GM23338 (cell line): ENCODE measurements around the gene CSTB. TPM values are rescaled to one million over a fixed set of nuclear protein-coding genes. Genes with fewer than 3 reads are reported as not detected.

Source experiments
- ATAC-seq: fragments of 200-7000 bp; cut with Tn5 transposase; 3 replicates; pipeline ENCODE4 v1.9.1; 2020
- DNase-seq: peaks from one replicate; pipeline ENCODE4 v3.0.0-alpha.2; 2015; ENCODE audit warnings: low spot score
- H2AFZ ChIP-seq: fragments of 200-600 bp; sonication (generic); 2 replicates; pipeline ENCODE4 v1.8.0; 2016; ENCODE audit warnings: antibody characterized with exemption, mild to moderate bottlenecking, moderate library complexity
- H3F3A ChIP-seq: fragments of 200-600 bp; sonication (generic); replicated peaks from 2 replicates; pipeline ENCODE4 v1.8.0; 2017; ENCODE audit warnings: antibody characterized with exemption, mixed run types, low read depth
- H3K27ac ChIP-seq: fragments of 200-600 bp; sonication (generic); 2 replicates; pipeline ENCODE4 v1.6.1; 2016; ENCODE audit warnings: low read depth
- H3K27me3 ChIP-seq: fragments of 200-600 bp; sonication (generic); 2 replicates; pipeline ENCODE4 v1.8.0; 2016; ENCODE audit warnings: mild to moderate bottlenecking, mixed run types, moderate library complexity; ENCODE audit not compliant: insufficient read depth
- H3K36me3 ChIP-seq: fragments of 200-600 bp; sonication (generic); 2 replicates; pipeline ENCODE4 v1.8.0; 2016; ENCODE audit warnings: mild to moderate bottlenecking; ENCODE audit not compliant: insufficient read depth
- H3K4me1 ChIP-seq: fragments of 200-600 bp; sonication (generic); 2 replicates; pipeline ENCODE4 v1.8.0; 2016; ENCODE audit warnings: mild to moderate bottlenecking, moderate library complexity; ENCODE audit not compliant: insufficient read depth
- H3K4me2 ChIP-seq: fragments of 200-600 bp; sonication (generic); 2 replicates; pipeline ENCODE4 v1.7.1; 2017; ENCODE audit warnings: mixed run types
- H3K4me3 ChIP-seq: fragments of 200-600 bp; sonication (generic); 2 replicates; pipeline ENCODE4 v1.6.1; 2016; ENCODE audit warnings: mixed run types
- H3K79me2 ChIP-seq: fragments of 200-600 bp; sonication (generic); replicated peaks from 2 replicates; pipeline ENCODE4 v1.8.0; 2017; ENCODE audit warnings: mild to moderate bottlenecking; ENCODE audit not compliant: insufficient read depth
- H3K9me2 ChIP-seq: fragments of 200-600 bp; sonication (generic); 2 replicates; pipeline ENCODE4 v1.8.0; 2017; ENCODE audit not compliant: insufficient read depth
- H4K20me1 ChIP-seq: fragments of 200-600 bp; sonication (generic); replicated peaks from 2 replicates; pipeline ENCODE4 v1.8.0; 2017; ENCODE audit warnings: mild to moderate bottlenecking; ENCODE audit not compliant: insufficient read depth
- H3K27ac Mint-ChIP-seq: 2 replicates; pipeline ENCODE4 v1.8.0; 2020; ENCODE audit warnings: inconsistent platforms, mild to moderate bottlenecking, moderate library complexity, mixed read lengths
- H3K27me3 Mint-ChIP-seq: 3 replicates; pipeline ENCODE4 v1.8.0; 2022; ENCODE audit warnings: low read depth, mild to moderate bottlenecking, moderate library complexity, mixed read lengths, inconsistent platforms; ENCODE audit not compliant: insufficient read depth, poor library complexity
- H3K36me3 Mint-ChIP-seq: 3 replicates; pipeline ENCODE4 v1.8.0; 2021; ENCODE audit warnings: low read depth, mild to moderate bottlenecking, inconsistent platforms, moderate library complexity, mixed read lengths
- H3K4me1 Mint-ChIP-seq: 3 replicates; pipeline ENCODE4 v1.8.0; 2020; ENCODE audit warnings: mild to moderate bottlenecking, inconsistent platforms, mixed read lengths
- H3K4me3 Mint-ChIP-seq: 3 replicates; pipeline ENCODE4 v1.8.0; 2021; ENCODE audit warnings: moderate library complexity, mild to moderate bottlenecking, inconsistent platforms, mixed read lengths
- H3K9me3 Mint-ChIP-seq: 3 replicates; pipeline ENCODE4 v1.8.0; 2020; ENCODE audit warnings: moderate library complexity, mild to moderate bottlenecking, inconsistent platforms, mixed read lengths
- EZH2 ChIP-seq: fragments of 200-600 bp; sonication (generic); IDR thresholded peaks from one replicate; pipeline ENCODE4 v1.8.0; 2017; ENCODE audit warnings: antibody characterized with exemption, mild to moderate bottlenecking, low read depth; ENCODE audit not compliant: unreplicated experiment
- POLR2AphosphoS5 ChIP-seq: IDR thresholded peaks from 2 replicates; pipeline ENCODE4 v1.6.1; 2016; ENCODE audit warnings: antibody characterized with exemption, low read depth
- polyA plus RNA-seq: library from polyadenylated mRNA; unstranded; fragments of >200 nt; fragmentation: Nextera tagmentation; extraction: Ambion mirVana; gene quantifications from 2 replicates; pipeline ENCODE4 v1.2.1, GENCODE V29; 2016
- total RNA-seq: library from RNA; depleted of rRNA; stranded (reverse); fragments of >200 nt; shearing (Covaris generic); gene quantifications from 2 replicates; pipeline ENCODE4 v1.2.3, GENCODE V29; 2014
- TF ChIP-seq, protein P1 (sequence below): IDR thresholded peaks from one replicate; pipeline ENCODE4 v1.6.1; 2018; ENCODE audit warnings: antibody characterized with exemption; ENCODE audit not compliant: unreplicated experiment
- TF ChIP-seq, protein P2 (sequence below): fragments of 250-450 bp; sonication (Bioruptor Pico); IDR thresholded peaks from 2 replicates; pipeline ENCODE4 v1.5.0; 2020; ENCODE audit warnings: mild to moderate bottlenecking, moderate library complexity

Gene CSTB
- total and polyA plus RNA-seq, 2 experiments from 2014 or later = 10.0 to 142 TPM

DNA sequence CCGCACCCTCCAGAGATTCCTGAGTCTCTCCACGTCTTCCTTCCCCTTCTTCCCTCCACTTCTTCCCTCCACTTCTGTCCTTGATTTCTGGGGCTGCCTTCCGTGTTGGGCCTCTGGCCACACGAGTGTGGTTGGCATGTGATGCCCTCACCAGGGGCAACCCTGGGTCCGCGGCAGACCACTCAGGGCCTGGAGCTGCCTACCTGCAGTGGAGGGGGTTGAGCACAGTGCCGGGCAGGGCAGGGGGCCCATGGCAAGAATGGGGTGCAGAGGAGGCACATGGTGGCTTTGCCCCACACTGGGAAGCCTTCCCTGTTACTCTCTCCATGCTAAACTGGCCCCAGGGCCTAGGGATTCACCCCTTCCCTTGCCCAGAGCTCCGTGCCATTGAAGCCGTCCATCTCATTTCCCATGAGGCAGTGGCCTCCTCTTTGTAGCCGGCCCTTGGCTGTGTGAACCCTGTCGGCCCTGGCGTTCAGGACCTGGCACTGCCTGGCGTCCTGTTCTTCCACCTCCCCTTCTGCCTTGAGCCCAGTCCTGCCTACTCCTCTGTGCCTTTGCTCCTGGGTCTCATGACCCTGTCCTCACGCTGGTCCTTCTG lies 26.7 kb upstream of the CSTB start:
- Mint-ChIP-seq H3K27me3 (peaks cover 16% of the 10 kb centered on the region), H3K36me3 (peaks cover 67% of the 10 kb centered on the region), H3K27ac (no peak overlapping the region), H3K9me3 (no peaks in the 10 kb centered on the region), H3K4me1 (no peaks in the 10 kb centered on the region), H3K4me3 (no peak overlapping the region)
- Histone ChIP-seq H3K79me2 (no peaks in the 10 kb centered on the region), H3K36me3 (peaks cover 8% of the 10 kb centered on the region; the same call in 1 of the 2 replicates), H3K4me3 (no peak overlapping the region), H3K4me1 (no peaks in the 10 kb centered on the region), H3K27me3 (no peaks in the 10 kb centered on the region), H3K9me2 (no peaks in the 10 kb centered on the region), H3K27ac (no peak overlapping the region), H2AFZ (no peak overlapping the region), H4K20me1 (no peaks in the 10 kb centered on the region; the same call in 1 of the 2 replicates), H3F3A (0 out of 2 replicates have a peak, but pooled peaks cover 3% of the 10 kb centered on the region), H3K4me2 (no peak overlapping the region)
- DNase-seq (no peak), ATAC-seq (no peak)
- TF ChIP-seq, protein P1, sequence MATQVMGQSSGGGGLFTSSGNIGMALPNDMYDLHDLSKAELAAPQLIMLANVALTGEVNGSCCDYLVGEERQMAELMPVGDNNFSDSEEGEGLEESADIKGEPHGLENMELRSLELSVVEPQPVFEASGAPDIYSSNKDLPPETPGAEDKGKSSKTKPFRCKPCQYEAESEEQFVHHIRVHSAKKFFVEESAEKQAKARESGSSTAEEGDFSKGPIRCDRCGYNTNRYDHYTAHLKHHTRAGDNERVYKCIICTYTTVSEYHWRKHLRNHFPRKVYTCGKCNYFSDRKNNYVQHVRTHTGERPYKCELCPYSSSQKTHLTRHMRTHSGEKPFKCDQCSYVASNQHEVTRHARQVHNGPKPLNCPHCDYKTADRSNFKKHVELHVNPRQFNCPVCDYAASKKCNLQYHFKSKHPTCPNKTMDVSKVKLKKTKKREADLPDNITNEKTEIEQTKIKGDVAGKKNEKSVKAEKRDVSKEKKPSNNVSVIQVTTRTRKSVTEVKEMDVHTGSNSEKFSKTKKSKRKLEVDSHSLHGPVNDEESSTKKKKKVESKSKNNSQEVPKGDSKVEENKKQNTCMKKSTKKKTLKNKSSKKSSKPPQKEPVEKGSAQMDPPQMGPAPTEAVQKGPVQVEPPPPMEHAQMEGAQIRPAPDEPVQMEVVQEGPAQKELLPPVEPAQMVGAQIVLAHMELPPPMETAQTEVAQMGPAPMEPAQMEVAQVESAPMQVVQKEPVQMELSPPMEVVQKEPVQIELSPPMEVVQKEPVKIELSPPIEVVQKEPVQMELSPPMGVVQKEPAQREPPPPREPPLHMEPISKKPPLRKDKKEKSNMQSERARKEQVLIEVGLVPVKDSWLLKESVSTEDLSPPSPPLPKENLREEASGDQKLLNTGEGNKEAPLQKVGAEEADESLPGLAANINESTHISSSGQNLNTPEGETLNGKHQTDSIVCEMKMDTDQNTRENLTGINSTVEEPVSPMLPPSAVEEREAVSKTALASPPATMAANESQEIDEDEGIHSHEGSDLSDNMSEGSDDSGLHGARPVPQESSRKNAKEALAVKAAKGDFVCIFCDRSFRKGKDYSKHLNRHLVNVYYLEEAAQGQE = no peak
- TF ChIP-seq, protein P2, sequence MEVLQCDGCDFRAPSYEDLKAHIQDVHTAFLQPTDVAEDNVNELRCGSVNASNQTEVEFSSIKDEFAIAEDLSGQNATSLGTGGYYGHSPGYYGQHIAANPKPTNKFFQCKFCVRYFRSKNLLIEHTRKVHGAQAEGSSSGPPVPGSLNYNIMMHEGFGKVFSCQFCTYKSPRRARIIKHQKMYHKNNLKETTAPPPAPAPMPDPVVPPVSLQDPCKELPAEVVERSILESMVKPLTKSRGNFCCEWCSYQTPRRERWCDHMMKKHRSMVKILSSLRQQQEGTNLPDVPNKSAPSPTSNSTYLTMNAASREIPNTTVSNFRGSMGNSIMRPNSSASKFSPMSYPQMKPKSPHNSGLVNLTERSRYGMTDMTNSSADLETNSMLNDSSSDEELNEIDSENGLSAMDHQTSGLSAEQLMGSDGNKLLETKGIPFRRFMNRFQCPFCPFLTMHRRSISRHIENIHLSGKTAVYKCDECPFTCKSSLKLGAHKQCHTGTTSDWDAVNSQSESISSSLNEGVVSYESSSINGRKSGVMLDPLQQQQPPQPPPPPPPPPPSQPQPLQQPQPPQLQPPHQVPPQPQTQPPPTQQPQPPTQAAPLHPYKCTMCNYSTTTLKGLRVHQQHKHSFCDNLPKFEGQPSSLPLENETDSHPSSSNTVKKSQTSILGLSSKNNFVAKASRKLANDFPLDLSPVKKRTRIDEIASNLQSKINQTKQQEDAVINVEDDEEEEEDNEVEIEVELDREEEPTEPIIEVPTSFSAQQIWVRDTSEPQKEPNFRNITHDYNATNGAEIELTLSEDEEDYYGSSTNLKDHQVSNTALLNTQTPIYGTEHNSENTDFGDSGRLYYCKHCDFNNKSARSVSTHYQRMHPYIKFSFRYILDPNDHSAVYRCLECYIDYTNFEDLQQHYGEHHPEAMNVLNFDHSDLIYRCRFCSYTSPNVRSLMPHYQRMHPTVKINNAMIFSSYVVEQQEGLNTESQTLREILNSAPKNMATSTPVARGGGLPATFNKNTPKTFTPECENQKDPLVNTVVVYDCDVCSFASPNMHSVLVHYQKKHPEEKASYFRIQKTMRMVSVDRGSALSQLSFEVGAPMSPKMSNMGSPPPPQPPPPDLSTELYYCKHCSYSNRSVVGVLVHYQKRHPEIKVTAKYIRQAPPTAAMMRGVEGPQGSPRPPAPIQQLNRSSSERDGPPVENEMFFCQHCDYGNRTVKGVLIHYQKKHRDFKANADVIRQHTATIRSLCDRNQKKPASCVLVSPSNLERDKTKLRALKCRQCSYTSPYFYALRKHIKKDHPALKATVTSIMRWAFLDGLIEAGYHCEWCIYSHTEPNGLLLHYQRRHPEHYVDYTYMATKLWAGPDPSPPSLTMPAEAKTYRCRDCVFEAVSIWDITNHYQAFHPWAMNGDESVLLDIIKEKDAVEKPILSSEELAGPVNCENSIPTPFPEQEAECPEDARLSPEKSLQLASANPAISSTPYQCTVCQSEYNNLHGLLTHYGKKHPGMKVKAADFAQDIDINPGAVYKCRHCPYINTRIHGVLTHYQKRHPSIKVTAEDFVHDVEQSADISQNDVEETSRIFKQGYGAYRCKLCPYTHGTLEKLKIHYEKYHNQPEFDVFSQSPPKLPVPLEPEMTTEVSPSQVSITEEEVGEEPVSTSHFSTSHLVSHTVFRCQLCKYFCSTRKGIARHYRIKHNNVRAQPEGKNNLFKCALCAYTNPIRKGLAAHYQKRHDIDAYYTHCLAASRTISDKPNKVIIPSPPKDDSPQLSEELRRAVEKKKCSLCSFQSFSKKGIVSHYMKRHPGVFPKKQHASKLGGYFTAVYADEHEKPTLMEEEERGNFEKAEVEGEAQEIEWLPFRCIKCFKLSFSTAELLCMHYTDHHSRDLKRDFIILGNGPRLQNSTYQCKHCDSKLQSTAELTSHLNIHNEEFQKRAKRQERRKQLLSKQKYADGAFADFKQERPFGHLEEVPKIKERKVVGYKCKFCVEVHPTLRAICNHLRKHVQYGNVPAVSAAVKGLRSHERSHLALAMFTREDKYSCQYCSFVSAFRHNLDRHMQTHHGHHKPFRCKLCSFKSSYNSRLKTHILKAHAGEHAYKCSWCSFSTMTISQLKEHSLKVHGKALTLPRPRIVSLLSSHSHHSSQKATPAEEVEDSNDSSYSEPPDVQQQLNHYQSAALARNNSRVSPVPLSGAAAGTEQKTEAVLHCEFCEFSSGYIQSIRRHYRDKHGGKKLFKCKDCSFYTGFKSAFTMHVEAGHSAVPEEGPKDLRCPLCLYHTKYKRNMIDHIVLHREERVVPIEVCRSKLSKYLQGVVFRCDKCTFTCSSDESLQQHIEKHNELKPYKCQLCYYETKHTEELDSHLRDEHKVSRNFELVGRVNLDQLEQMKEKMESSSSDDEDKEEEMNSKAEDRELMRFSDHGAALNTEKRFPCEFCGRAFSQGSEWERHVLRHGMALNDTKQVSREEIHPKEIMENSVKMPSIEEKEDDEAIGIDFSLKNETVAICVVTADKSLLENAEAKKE (CRISPR knock-in tag) = no peak
- no peak for TF ChIP-seq EZH2
- 0 out of 2 replicates have a peak, but pooled peaks have one; percentile 6 for TF ChIP-seq POLR2AphosphoS5
